ENCODE measurements around the gene NPB.

Gene NPB

DNA sequence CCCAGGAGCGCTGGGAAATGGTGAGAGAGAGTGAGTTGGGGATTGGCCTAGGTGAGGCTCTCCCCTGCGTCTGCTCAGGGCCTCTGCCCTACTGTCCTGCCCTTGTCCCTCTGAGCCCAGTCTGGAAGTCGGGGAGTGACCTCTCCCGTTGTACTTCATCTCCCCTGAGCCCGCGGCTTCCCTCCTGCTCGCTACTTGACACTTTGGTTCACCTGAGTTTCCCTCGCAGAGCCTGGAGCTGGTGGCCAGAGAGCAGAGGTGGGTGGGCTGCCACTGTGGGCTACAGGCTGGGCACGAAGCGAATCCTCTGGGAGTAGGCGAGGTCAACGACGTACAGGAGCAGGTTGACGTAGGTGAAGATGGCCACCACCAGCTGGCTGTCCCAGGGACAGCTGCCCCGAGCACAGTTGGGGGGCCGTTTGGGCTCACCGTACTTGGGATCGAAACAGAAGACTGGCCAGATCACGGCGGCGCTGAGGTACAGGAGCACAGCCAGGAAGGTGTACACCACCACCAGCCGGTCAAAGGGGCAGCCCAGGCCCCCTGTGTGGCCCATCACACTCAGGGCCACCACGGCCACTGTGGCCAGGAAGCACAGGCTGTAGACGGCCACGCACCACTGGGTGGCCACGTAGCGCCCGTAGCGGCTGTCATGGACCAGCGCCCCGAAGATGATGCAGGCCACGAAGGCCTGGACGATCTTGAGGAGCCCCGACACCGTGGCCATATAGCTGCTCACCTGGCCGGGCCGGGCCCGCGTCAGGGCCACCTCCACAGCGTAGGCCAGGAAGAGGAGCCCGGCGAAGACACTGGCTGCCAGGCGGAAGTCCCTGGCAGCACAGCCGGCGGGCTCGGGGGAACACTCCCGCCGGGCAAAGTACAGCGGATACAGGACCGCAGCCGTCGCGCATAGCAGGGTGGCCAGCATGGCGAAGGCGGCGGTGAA is 38.8 kb downstream of the NPB start:
- no peak for DNase-seq (ENCODE audit: low read depth in 1 of 2, low spot score in 1 of 2)
- in situ Hi-C loops (cut with HindIII; ENCODE audit: low pct_unique_long_range_greater_than_20kb, low sequenced_read_pairs): no loop called here
- TF ChIP-seq JUND (IDR thresholded peaks at IDR 0.05; ENCODE audit: low read depth): no peak

DNA sequence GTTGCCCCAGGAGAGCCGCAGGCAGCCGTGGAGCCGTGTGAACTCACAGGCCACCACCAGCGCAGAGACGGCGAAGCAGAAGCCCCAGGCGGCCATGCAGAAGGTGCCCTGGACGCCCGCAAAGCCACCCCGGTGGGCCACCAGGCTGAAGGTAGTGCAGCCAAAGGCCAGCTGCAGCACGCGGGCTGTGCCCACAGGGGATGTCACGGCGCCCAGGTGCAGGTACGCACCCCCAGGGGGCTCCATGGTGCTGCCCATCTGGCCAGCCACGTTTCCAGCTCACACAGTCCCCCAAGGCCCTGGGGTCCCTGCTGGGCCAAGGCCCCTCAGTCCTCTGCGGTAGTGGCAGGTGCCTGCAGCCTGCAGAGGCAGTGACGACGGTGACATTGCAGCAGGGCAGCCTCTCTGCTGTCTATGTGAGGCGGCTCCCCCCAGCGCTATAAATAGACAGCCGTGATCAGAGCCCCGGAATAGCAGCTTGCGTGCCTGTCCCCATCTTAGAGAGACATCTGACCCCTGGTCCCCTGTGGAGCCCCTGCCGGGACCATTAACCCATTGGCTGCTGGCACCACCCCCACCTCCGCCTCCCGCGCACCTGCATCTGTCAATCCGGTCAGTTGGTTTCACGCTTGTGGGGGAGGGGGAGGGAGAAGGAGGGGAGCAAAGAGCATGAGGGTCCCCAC is 39.6 kb downstream of the NPB start:
- no peak for TF ChIP-seq JUND (IDR thresholded peaks at IDR 0.05; ENCODE audit: low read depth)
- DNase-seq (ENCODE audit: low read depth in 1 of 2, low spot score in 1 of 2): no peak
- in situ Hi-C loops (cut with HindIII; ENCODE audit: low pct_unique_long_range_greater_than_20kb, low sequenced_read_pairs): no loop called here

- DNase-seq (ENCODE audit: low read depth in 1 of 2, low spot score in 1 of 2): no peak
- in situ Hi-C loops (cut with HindIII; ENCODE audit: low pct_unique_long_range_greater_than_20kb, low sequenced_read_pairs): no loop called here
- TF ChIP-seq JUND (IDR thresholded peaks at IDR 0.05; ENCODE audit: low read depth): no peak
These were observed 40.1 kb downstream of the NPB start for GRCh38 chr17:81942167-81942553.

DNA sequence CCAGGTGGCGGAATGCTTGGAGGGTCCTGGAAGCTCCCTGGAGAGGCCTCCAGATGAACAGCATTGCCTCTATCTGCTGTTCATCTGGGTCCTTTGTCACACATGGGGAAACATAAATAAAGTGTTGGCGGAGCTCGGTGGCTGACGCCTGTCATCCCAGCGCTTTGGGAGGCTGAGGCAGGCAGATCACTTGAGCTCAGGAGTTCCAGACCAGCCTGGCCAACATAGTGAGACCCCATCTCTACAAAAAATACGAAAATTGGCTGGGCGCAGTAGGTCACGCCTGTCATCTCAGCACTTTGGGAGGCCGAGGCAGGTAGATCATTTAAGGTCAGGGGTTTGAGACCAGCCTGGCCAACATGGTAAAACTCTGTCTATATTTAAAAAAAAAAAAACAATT is 42.8 kb downstream of the NPB start:
- TF ChIP-seq JUND (IDR thresholded peaks at IDR 0.05; ENCODE audit: low read depth): no peak
- in situ Hi-C loops (cut with HindIII; ENCODE audit: low pct_unique_long_range_greater_than_20kb, low sequenced_read_pairs): no loop called here
- no peak for DNase-seq (ENCODE audit: low read depth in 1 of 2, low spot score in 1 of 2)

DNA sequence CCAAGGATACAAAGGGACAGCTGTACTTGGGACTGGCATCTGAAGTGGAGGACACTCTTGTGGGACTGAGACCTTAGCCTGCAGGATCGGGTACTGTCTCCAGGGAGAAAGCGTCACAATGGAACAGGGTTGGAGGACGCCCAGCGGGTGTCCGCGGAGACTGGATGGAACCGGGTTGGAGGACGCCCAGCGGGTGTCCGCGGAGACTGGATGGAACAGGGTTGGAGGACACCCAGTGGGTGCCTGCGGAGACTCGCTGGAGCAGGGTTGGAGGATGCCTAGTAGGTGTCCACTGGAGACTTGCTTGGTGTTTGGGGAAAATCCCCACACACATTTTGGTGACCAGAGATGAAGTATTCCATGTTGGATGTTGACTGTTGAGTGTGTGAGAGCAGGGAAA is 45.2 kb downstream of the NPB start, which contains the start of gene MYADML2:
MYADML2 (minus strand) TSS at position 45 of the 400 bp plus-strand sequence. CDS start 5,492 bp downstream, outside the sequence.
- no peak for DNase-seq (ENCODE audit: low read depth in 1 of 2, low spot score in 1 of 2)
- in situ Hi-C loops (cut with HindIII; ENCODE audit: low pct_unique_long_range_greater_than_20kb, low sequenced_read_pairs): no loop called here
- TF ChIP-seq JUND (IDR thresholded peaks at IDR 0.05; ENCODE audit: low read depth): no peak

- in situ Hi-C loops (cut with HindIII; ENCODE audit: low pct_unique_long_range_greater_than_20kb, low sequenced_read_pairs): no loop called here
- TF ChIP-seq JUND (IDR thresholded peaks at IDR 0.05; ENCODE audit: low read depth): no peak
- DNase-seq (ENCODE audit: low read depth in 1 of 2, low spot score in 1 of 2): no peak
These were observed 46.8 kb downstream of the NPB start for GRCh38 chr17:81948635-81949378.

DNA sequence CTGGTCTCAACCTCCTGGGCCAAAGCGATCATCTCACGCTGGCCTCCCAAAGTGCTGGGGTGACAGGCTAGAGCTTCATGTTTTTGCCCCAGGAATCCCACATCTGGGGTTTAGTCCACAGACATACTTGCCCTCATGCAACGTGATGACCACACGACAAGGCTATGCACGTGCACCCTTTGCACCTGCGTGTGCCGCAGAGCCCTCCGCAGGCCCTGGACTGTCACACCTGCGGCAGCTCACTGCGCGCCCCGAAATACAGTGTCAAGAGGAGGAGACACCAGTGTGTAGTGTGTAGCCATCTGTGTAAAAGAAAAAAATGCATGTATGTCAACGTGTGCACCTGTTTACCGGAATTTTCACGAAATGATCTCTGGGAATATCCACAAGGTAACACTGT is 48.5 kb downstream of the NPB start:
- in situ Hi-C loops (cut with HindIII; ENCODE audit: low pct_unique_long_range_greater_than_20kb, low sequenced_read_pairs): no loop called here
- no peak for DNase-seq (ENCODE audit: low read depth in 1 of 2, low spot score in 1 of 2)
- no peak for TF ChIP-seq JUND (IDR thresholded peaks at IDR 0.05; ENCODE audit: low read depth)

- in situ Hi-C loops (cut with HindIII; ENCODE audit: low pct_unique_long_range_greater_than_20kb, low sequenced_read_pairs): no loop called here
- DNase-seq (ENCODE audit: low read depth in 1 of 2, low spot score in 1 of 2): no peak
- TF ChIP-seq JUND (IDR thresholded peaks at IDR 0.05; ENCODE audit: low read depth): no peak
These were observed 50.0 kb downstream of the NPB start for GRCh38 chr17:81951785-81952684.

All from T47D (cell line).